GM21360 (cell line): ENCODE results near the gene FGD5.

ENCODE experiments used
- ATAC-seq: cut with Tn5 transposase; IDR thresholded peaks from one replicate; pipeline ENCODE4 v1.9.1; 2021; ENCODE audit warnings: mild to moderate bottlenecking, moderate library complexity; ENCODE audit not compliant: unreplicated experiment

Gene FGD5

DNA sequence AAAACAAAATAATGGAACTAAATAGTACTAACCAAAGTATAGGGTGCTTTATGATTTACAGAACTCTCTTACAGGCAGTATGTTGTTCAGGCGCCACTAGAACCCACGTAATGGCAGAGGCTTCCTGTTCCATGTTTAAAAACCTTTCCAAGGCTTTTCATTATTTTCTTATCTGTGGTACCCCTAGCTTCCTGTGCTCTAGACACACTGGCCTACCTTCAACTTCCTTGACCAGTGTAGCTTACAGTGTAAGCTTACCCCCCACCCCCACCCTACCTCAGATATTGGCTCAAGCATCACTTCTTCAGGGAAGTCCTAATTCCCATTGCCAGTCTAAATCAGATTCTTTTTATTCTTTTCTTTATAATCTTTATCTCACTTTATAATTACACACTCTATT lies 131.5 kb downstream of the FGD5 start:
- ATAC-seq = no peak

GRCh38 chr3:14957153-14957552 lies 138.4 kb downstream of the FGD5 start:
- ATAC-seq = no peak

GRCh38 chr3:14957925-14958324 lies 139.2 kb downstream of the FGD5 start:
- ATAC-seq = no peak

GRCh38 chr3:14959359-14959943 lies 140.7 kb downstream of the FGD5 start:
- no peak for ATAC-seq

GRCh38 chr3:14962762-14963161 lies 144.0 kb downstream of the FGD5 start:
- no peak for ATAC-seq

DNA sequence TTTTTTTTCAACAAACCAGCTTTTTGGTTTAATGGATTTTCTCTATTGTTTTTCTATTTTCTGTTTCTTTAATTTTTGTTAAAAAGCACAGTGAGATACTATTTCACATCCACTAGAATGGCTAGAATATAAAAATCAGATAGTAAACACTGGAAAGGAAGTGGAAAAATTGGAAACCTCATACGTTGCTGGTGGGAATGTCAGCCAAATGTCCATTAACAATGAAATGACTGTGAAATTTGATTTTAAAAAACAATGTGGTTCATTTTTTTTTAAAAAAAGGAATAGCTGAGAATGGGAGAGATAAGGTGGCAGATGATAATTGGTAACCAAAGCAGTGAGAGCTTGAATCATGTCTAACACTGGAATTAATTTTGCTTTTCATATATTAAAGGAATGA lies 148.5 kb downstream of the FGD5 start:
- ATAC-seq = no peak

DNA sequence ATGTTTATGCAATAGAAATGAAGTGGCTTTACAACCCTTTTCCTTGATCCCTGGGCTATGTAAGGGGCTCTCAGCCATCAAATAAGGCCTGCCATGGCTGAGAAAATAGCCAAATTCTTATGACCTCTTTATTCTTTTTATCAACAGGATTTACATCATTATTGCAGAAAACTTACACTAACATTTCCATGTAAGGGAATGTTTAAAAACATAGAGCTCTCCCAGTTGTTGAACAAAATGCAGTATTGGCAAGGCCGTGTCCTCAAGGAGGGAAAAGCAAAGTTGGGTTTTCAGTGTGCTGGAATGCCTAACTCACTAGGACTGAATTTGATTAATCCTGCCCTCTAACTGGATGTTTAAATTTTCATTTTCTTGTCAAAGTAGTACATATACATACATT lies 150.9 kb downstream of the FGD5 start:
- ATAC-seq = no peak

GRCh38 chr3:14976317-14976716 lies 157.6 kb downstream of the FGD5 start:
- no peak for ATAC-seq

DNA sequence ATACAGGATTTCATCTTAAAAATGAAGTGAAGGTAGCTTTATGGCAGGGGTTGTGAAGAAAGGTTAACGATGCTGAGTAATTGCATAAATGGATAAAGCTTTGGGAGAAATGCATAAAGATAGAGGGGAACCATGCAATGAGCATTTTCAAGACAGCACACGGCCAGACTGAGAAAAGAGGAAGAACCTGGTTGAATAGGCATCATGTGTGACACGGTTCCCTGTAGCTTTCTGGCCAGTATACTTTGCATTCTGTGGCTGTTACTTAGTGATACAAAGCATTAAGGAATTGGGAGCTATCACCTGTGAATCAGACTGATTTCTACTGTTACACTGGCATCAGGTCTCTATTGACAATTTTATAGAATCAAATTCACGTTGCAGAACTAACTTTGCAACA lies 161.9 kb downstream of the FGD5 start:
- ATAC-seq = no peak
